HCT116 (cell line): Measurements from ENCODE around the gene SHANK3. TPM values are rescaled to one million over a fixed set of nuclear protein-coding genes. Genes with fewer than 3 reads are reported as not detected.

Experiments used
- ATAC-seq: fragments of 200-7000 bp; cut with Tn5 transposase; 2 replicates; pipeline ENCODE4 v1.9.1; 2020; ENCODE audit warnings: mild to moderate bottlenecking, moderate library complexity
- BruUV-seq: library from RNA; stranded (reverse); fragments of 400-500 nt; replicated peaks from 2 replicates; lab custom pipeline; 2021; lab: Mats Ljungman, UMichigan
- CTCF ChIA-PET: fragments of 300-600 bp; sonication (Branson Sonifier 250); formaldehyde crosslinking; loops from one replicate; lab custom pipeline; 2021; ENCODE audit warnings: antibody characterized with exemption; lab: Charles Lee
- POLR2A ChIA-PET: fragments of 300-600, 350-600 bp; sonication (Branson Sonifier 250); formaldehyde crosslinking; loops from one replicate; lab custom pipeline; 2021; ENCODE audit warnings: antibody characterized with exemption; lab: Charles Lee
- RAD21 ChIA-PET, 2 experiments: fragments of 300-600 bp; sonication (Branson Sonifier 250); formaldehyde crosslinking; loops; one replicate each; lab custom pipeline; 2023; ENCODE audit warnings: low total read pairs in 2 of 2; ENCODE audit not compliant: uncharacterized antibody in 2 of 2, unreplicated experiment in 2 of 2, low non-redundant PET in 1 of 2; lab: Charles Lee
- DNase-seq: peaks from one replicate; pipeline ENCODE4 v3.0.0-alpha.2; 2010; ENCODE audit warnings: low read depth, low spot score
- H2AFZ ChIP-seq: fragments of 200-600 bp; shearing (Covaris generic), sonication (generic); 2 replicates; pipeline ENCODE4 v1.6.1; 2017; ENCODE audit warnings: low read depth, mixed run types, mixed read lengths, antibody characterized with exemption, low read length; ENCODE audit not compliant: poor library complexity, severe bottlenecking
- H3K27ac ChIP-seq: 2 replicates; pipeline ENCODE4 v1.5.1; 2012; ENCODE audit warnings: low read depth, low read length
- H3K27me3 ChIP-seq: fragments of 200-600 bp; sonication (generic); 2 replicates; pipeline ENCODE4 v1.6.1; 2016; ENCODE audit warnings: mixed run types, low read length, mixed read lengths; ENCODE audit not compliant: insufficient read depth
- H3K36me3 ChIP-seq, 2 experiments: fragments of 200-500 bp in 1 of 2; fragments of 200-600 bp in 1 of 2; sonication (Bioruptor generic) in 1 of 2; sonication (generic) in 1 of 2; 2 replicates each; pipeline versions ENCODE4 v1.5.1 to v1.6.1; 2014 to 2016; ENCODE audit warnings: low read length in 2 of 2, inconsistent platforms in 1 of 2, mixed read lengths in 1 of 2, mixed run types in 1 of 2; ENCODE audit not compliant: insufficient read depth in 2 of 2, control insufficient read depth in 1 of 2
- H3K4me1 ChIP-seq, 2 experiments: fragments of 200-600 bp in 1 of 2; sonication (generic) in 1 of 2; 2 replicates each; pipeline versions ENCODE4 v1.5.1 to v1.6.1; 2012 to 2017; ENCODE audit warnings: low read length in 2 of 2, inconsistent platforms in 1 of 2, mild to moderate bottlenecking in 1 of 2, mixed read lengths in 1 of 2, mixed run types in 1 of 2, moderate library complexity in 1 of 2; ENCODE audit not compliant: insufficient read depth in 2 of 2, control insufficient read depth in 1 of 2
- H3K4me2 ChIP-seq: fragments of 200-600 bp; sonication (generic); 2 replicates; pipeline ENCODE4 v1.6.1; 2017; ENCODE audit warnings: mixed run types, low read length, mixed read lengths
- H3K4me3 ChIP-seq, 2 experiments: fragments of 200-600 bp in 1 of 2; sonication (generic) in 1 of 2; replicated peaks in 1 of 2; 2 replicates each; pipeline ENCODE4 v1.5.1; 2011 to 2016; ENCODE audit warnings: low read length in 2 of 2, control low read depth in 1 of 2, low read depth in 1 of 2, mild to moderate bottlenecking in 1 of 2, mixed read lengths in 1 of 2, mixed run types in 1 of 2
- H3K79me2 ChIP-seq: fragments of 200-600 bp; sonication (generic); 2 replicates; pipeline ENCODE4 v1.6.1; 2017; ENCODE audit warnings: mild to moderate bottlenecking, mixed run types, low read length, moderate library complexity, mixed read lengths; ENCODE audit not compliant: insufficient read depth
- H3K9ac ChIP-seq: fragments of 200-600 bp; sonication (generic); 2 replicates; pipeline ENCODE4 v1.6.1; 2016; ENCODE audit warnings: low read length, mixed read lengths
- H3K9me2 ChIP-seq: fragments of 200-600 bp; sonication (generic), shearing (Covaris generic); 2 replicates; pipeline ENCODE4 v1.6.1; 2017; ENCODE audit warnings: mixed run types, mild to moderate bottlenecking, moderate library complexity; ENCODE audit not compliant: insufficient read depth
- H3K9me3 ChIP-seq, 2 experiments: fragments of 200-500 bp in 1 of 2; fragments of 200-600 bp in 1 of 2; sonication (Bioruptor generic) in 1 of 2; sonication (generic) in 1 of 2; 2 replicates each; pipeline ENCODE4 v1.6.1; 2014 to 2017; ENCODE audit warnings: low read length in 2 of 2, mixed read lengths in 2 of 2, inconsistent platforms in 1 of 2, low read depth in 1 of 2, mild to moderate bottlenecking in 1 of 2, mixed run types in 1 of 2, moderate library complexity in 1 of 2; ENCODE audit not compliant: control insufficient read depth in 1 of 2, insufficient read depth in 1 of 2
- H4K20me1 ChIP-seq: fragments of 200-600 bp; sonication (generic), shearing (Covaris generic); 2 replicates; pipeline ENCODE4 v1.6.1; 2017; ENCODE audit warnings: mixed run types, mild to moderate bottlenecking, moderate library complexity; ENCODE audit not compliant: insufficient read depth
- CBX3 ChIP-seq: IDR thresholded peaks from 2 replicates; pipeline ENCODE4 v1.6.1; 2012; ENCODE audit warnings: low read depth
- CEBPB ChIP-seq: IDR thresholded peaks from 2 replicates; pipeline ENCODE4 v1.6.1; 2012; ENCODE audit warnings: low read depth
- EGR1 ChIP-seq: IDR thresholded peaks from 2 replicates; pipeline ENCODE4 v1.6.1; 2012; ENCODE audit warnings: low read depth
- EZH2 ChIP-seq: fragments of 200-600 bp; sonication (generic); IDR thresholded peaks from 2 replicates; pipeline ENCODE4 v1.6.1; 2017; ENCODE audit warnings: antibody characterized with exemption, mixed run types
- EZH2phosphoT487 ChIP-seq: fragments of 200-600 bp; IDR thresholded peaks from 2 replicates; pipeline ENCODE4 v1.6.1; 2018; ENCODE audit warnings: antibody characterized with exemption, borderline replicate concordance
- FOSL1 ChIP-seq: IDR thresholded peaks from 2 replicates; pipeline ENCODE4 v1.6.1; 2012; ENCODE audit warnings: low read depth
- POLR2A ChIP-seq: IDR thresholded peaks from 2 replicates; pipeline ENCODE4 v1.7.0; 2011; ENCODE audit warnings: borderline replicate concordance; ENCODE audit not compliant: insufficient read depth, insufficient read length; ENCODE audit errors: extremely low read depth
- POLR2AphosphoS5 ChIP-seq: IDR thresholded peaks from 2 replicates; pipeline ENCODE4 v1.6.1; 2011; ENCODE audit warnings: mild to moderate bottlenecking, low read depth, low read length, moderate library complexity
- RAD21 ChIP-seq: IDR thresholded peaks from 2 replicates; pipeline ENCODE4 v1.6.1; 2012; ENCODE audit warnings: low read depth, mild to moderate bottlenecking
- SIN3A ChIP-seq: IDR thresholded peaks from 2 replicates; pipeline ENCODE4 v1.6.1; 2012; ENCODE audit warnings: low read depth
- SP1 ChIP-seq: IDR thresholded peaks from 2 replicates; pipeline ENCODE4 v1.6.1; 2012; ENCODE audit warnings: low read depth
- SRF ChIP-seq: IDR thresholded peaks from 2 replicates; pipeline ENCODE4 v1.6.1; 2012; ENCODE audit warnings: low read depth
- YY1 ChIP-seq: IDR thresholded peaks from 2 replicates; pipeline ENCODE4 v1.6.1; 2011; ENCODE audit warnings: low read length, low read depth, moderate library complexity, mild to moderate bottlenecking; ENCODE audit not compliant: insufficient replicate concordance; ENCODE audit errors: extremely low read depth
- ZFX ChIP-seq: fragments of 450-650 bp; IDR thresholded peaks from 2 replicates; pipeline ENCODE4 v1.6.1; 2017
- ZNF274 ChIP-seq: fragments of 200-500 bp; sonication (Bioruptor generic); IDR thresholded peaks from 2 replicates; pipeline ENCODE4 v1.6.1; 2014; ENCODE audit warnings: mild to moderate bottlenecking, low read depth, low read length, inconsistent platforms
- intact Hi-C: fragments of 100-400 bp; cut with micrococcal nuclease; formaldehyde crosslinking; loops from 2 replicates; pipeline ENCODE4 v1.10.0; 2022
- total RNA-seq: library from RNA; stranded (reverse); gene quantifications from one replicate; pipeline ENCODE4 v1.2.1, GENCODE V29; 2021; ENCODE audit not compliant: unreplicated experiment
- TF ChIP-seq, protein P1 (sequence below): IDR thresholded peaks from 2 replicates; pipeline ENCODE4 v1.6.1; 2011; ENCODE audit warnings: mild to moderate bottlenecking, low read length, moderate library complexity; ENCODE audit not compliant: insufficient replicate concordance; ENCODE audit errors: extremely low read depth
- TF ChIP-seq, protein P2 (sequence below): IDR thresholded peaks from 2 replicates; pipeline ENCODE4 v1.6.1; 2012
- TF ChIP-seq, protein P3 (sequence below): IDR thresholded peaks from 2 replicates; pipeline ENCODE4 v1.6.1; 2012; ENCODE audit warnings: low read depth
- TF ChIP-seq, protein P4 (sequence below), 3 experiments: fragments of 200-600 bp in 1 of 3; sonication (generic) in 1 of 3; IDR thresholded peaks in 2 of 3; conservative IDR thresholded peaks in 1 of 3; 2 replicates each; pipeline ENCODE4 v1.5.1; 2012 to 2017; ENCODE audit warnings: low read depth in 2 of 3, low read length in 2 of 3, antibody characterized with exemption in 1 of 3, borderline replicate concordance in 1 of 3, control low read depth in 1 of 3, mild to moderate bottlenecking in 1 of 3, mixed read lengths in 1 of 3, mixed run types in 1 of 3, moderate library complexity in 1 of 3; ENCODE audit not compliant: insufficient read depth in 1 of 3
- TF ChIP-seq, protein P5 (sequence below): IDR thresholded peaks from 2 replicates; pipeline ENCODE4 v1.6.1; 2012

The SHANK3 gene
- total RNA-seq, 1 experiment from 2014 or later = 16.0 TPM

DNA sequence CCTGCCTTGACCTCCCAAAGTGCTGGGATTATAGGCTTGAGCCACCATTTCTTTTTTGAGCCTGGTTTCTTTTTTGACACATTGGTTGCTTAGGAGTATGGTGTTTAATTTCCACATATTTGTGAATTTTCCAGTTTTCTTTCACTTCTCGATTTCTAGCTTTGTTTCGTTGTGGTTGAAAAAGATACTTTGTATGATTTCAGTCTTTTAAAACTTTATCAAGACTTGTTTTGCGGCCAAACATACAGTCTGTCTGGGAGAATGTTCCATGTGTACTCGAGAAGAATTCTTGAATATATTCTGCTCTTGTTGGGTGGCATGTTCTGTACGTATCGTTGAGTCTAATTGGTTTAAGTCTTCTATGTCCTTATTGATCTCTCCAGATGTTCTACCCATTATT lies 20.8 kb downstream of the SHANK3 start:
- peaks cover 6% of the 10 kb centered on the region; the same call in 1 of the 2 replicates for H3K79me2 ChIP-seq
- ChIA-PET RAD21 (no interaction called here), CTCF (interaction anchor here (1.0 kb wide), 1 partner anchor 67 kb away, joined by 3 read pairs; no protein-coding TSS in a partner anchor)

More for the DNA sequence above, 20.8 kb downstream of the SHANK3 start:
- no peaks in the 10 kb centered on the region for H3K27me3 ChIP-seq
- no TSS peak for BruUV-seq
- no peaks in the 10 kb centered on the region for H3K36me3 ChIP-seq
- POLR2A ChIA-PET = no interaction called here
- intact Hi-C loops = no loop called here
- H3K9me3 ChIP-seq = no peaks in the 10 kb centered on the region
- ATAC-seq = no peak
- H3K4me3 ChIP-seq = no peak overlapping the region
- no peak overlapping the region for H3K27ac ChIP-seq
- no peak overlapping the region for H3K9ac ChIP-seq
- TF ChIP-seq POLR2AphosphoS5 = no peak
- no peak for TF ChIP-seq CEBPB
- TF ChIP-seq ZFX = no peak
- TF ChIP-seq, protein P1, sequence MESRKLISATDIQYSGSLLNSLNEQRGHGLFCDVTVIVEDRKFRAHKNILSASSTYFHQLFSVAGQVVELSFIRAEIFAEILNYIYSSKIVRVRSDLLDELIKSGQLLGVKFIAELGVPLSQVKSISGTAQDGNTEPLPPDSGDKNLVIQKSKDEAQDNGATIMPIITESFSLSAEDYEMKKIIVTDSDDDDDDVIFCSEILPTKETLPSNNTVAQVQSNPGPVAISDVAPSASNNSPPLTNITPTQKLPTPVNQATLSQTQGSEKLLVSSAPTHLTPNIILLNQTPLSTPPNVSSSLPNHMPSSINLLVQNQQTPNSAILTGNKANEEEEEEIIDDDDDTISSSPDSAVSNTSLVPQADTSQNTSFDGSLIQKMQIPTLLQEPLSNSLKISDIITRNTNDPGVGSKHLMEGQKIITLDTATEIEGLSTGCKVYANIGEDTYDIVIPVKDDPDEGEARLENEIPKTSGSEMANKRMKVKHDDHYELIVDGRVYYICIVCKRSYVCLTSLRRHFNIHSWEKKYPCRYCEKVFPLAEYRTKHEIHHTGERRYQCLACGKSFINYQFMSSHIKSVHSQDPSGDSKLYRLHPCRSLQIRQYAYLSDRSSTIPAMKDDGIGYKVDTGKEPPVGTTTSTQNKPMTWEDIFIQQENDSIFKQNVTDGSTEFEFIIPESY = no peak
- TF ChIP-seq SP1 = no peak
- TF ChIP-seq FOSL1 = no peak
- TF ChIP-seq, protein P2, sequence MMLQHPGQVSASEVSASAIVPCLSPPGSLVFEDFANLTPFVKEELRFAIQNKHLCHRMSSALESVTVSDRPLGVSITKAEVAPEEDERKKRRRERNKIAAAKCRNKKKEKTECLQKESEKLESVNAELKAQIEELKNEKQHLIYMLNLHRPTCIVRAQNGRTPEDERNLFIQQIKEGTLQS = no peak
- TF ChIP-seq YY1 = no peak
- TF ChIP-seq SRF = no peak
- TF ChIP-seq, protein P3, sequence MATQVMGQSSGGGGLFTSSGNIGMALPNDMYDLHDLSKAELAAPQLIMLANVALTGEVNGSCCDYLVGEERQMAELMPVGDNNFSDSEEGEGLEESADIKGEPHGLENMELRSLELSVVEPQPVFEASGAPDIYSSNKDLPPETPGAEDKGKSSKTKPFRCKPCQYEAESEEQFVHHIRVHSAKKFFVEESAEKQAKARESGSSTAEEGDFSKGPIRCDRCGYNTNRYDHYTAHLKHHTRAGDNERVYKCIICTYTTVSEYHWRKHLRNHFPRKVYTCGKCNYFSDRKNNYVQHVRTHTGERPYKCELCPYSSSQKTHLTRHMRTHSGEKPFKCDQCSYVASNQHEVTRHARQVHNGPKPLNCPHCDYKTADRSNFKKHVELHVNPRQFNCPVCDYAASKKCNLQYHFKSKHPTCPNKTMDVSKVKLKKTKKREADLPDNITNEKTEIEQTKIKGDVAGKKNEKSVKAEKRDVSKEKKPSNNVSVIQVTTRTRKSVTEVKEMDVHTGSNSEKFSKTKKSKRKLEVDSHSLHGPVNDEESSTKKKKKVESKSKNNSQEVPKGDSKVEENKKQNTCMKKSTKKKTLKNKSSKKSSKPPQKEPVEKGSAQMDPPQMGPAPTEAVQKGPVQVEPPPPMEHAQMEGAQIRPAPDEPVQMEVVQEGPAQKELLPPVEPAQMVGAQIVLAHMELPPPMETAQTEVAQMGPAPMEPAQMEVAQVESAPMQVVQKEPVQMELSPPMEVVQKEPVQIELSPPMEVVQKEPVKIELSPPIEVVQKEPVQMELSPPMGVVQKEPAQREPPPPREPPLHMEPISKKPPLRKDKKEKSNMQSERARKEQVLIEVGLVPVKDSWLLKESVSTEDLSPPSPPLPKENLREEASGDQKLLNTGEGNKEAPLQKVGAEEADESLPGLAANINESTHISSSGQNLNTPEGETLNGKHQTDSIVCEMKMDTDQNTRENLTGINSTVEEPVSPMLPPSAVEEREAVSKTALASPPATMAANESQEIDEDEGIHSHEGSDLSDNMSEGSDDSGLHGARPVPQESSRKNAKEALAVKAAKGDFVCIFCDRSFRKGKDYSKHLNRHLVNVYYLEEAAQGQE = no peak
- no peak for TF ChIP-seq CBX3
- TF ChIP-seq SIN3A = no peak
- TF ChIP-seq EGR1 = no peak
- no peak for TF ChIP-seq ZNF274
- TF ChIP-seq, protein P4, sequence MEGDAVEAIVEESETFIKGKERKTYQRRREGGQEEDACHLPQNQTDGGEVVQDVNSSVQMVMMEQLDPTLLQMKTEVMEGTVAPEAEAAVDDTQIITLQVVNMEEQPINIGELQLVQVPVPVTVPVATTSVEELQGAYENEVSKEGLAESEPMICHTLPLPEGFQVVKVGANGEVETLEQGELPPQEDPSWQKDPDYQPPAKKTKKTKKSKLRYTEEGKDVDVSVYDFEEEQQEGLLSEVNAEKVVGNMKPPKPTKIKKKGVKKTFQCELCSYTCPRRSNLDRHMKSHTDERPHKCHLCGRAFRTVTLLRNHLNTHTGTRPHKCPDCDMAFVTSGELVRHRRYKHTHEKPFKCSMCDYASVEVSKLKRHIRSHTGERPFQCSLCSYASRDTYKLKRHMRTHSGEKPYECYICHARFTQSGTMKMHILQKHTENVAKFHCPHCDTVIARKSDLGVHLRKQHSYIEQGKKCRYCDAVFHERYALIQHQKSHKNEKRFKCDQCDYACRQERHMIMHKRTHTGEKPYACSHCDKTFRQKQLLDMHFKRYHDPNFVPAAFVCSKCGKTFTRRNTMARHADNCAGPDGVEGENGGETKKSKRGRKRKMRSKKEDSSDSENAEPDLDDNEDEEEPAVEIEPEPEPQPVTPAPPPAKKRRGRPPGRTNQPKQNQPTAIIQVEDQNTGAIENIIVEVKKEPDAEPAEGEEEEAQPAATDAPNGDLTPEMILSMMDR (IDR thresholded peaks at IDR 0.05 in 2 of 3, conservative IDR thresholded peaks at IDR 0.05 in 1 of 3; ENCODE audit: borderline replicate concordance in 1 of 3, insufficient read depth in 1 of 3, low read depth in 2 of 3, low read length in 2 of 3) = no peak
- TF ChIP-seq EZH2phosphoT487 = no peak
- no peak for TF ChIP-seq EZH2
- no peak for TF ChIP-seq POLR2A
- TF ChIP-seq, protein P5, sequence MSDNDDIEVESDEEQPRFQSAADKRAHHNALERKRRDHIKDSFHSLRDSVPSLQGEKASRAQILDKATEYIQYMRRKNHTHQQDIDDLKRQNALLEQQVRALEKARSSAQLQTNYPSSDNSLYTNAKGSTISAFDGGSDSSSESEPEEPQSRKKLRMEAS = no peak
- TF ChIP-seq RAD21 = no peak
- TF ChIP-seq, all 23 proteins: peak for 0
- H3K4me2 ChIP-seq = no peak overlapping the region
- H4K20me1 ChIP-seq = no peaks in the 10 kb centered on the region
- no peak for DNase-seq
- H3K9me2 ChIP-seq = no peaks in the 10 kb centered on the region
- H2AFZ ChIP-seq = no peak overlapping the region
- peaks cover 2 to 10% of the 10 kb centered on the region in 2 experiments; a peak in 1 of 4 replicates for H3K4me1 ChIP-seq
